Mesendoderm (in vitro differentiated cells): ENCODE results near the gene SRGAP1.
A peak's percentile ranks its signal among the peaks of the same experiment; 100 is the strongest.

Experiments used
- DNase-seq: peaks from one replicate; pipeline ENCODE4 v3.0.0; 2013
- H2AK5ac ChIP-seq: 2 replicates; pipeline ENCODE4 v1.6.1; 2013; ENCODE audit warnings: low read length, inconsistent platforms
- H2BK120ac ChIP-seq: 2 replicates; pipeline ENCODE4 v1.6.1; 2013; ENCODE audit warnings: low read depth, mild to moderate bottlenecking, low read length, moderate library complexity, mixed read lengths
- H2BK15ac ChIP-seq: replicated peaks from 2 replicates; pipeline ENCODE4 v1.6.1; 2013; ENCODE audit warnings: low read depth, mild to moderate bottlenecking, moderate library complexity
- H2BK5ac ChIP-seq: 2 replicates; pipeline ENCODE4 v1.6.1; 2013; ENCODE audit warnings: low read length, inconsistent platforms
- H3K18ac ChIP-seq: 2 replicates; pipeline ENCODE4 v1.6.1; 2013; ENCODE audit warnings: mild to moderate bottlenecking, low read length, mixed read lengths
- H3K23ac ChIP-seq: one replicate; pipeline ENCODE4 v1.6.1; 2013; ENCODE audit warnings: low read length
- H3K27ac ChIP-seq: 2 replicates; pipeline ENCODE4 v1.5.1; 2013; ENCODE audit warnings: low read depth, mild to moderate bottlenecking, inconsistent platforms, low read length, moderate library complexity
- H3K27me3 ChIP-seq: 2 replicates; pipeline ENCODE4 v1.6.1; 2013; ENCODE audit warnings: low read length, control low read depth, mild to moderate bottlenecking, inconsistent platforms; ENCODE audit not compliant: insufficient read depth, poor library complexity
- H3K36me3 ChIP-seq: 2 replicates; pipeline ENCODE4 v1.6.1; 2013; ENCODE audit warnings: low read length, inconsistent platforms; ENCODE audit not compliant: control insufficient read depth, insufficient read depth
- H3K4ac ChIP-seq: one replicate; pipeline ENCODE4 v1.6.1; 2013; ENCODE audit warnings: low read depth, mild to moderate bottlenecking, low read length, moderate library complexity
- H3K4me1 ChIP-seq: 2 replicates; pipeline ENCODE4 v1.6.1; 2013; ENCODE audit warnings: low read depth, low read length, inconsistent platforms; ENCODE audit not compliant: control insufficient read depth
- H3K4me2 ChIP-seq: 2 replicates; pipeline ENCODE4 v1.6.1; 2013; ENCODE audit warnings: low read length
- H3K4me3 ChIP-seq: 2 replicates; pipeline ENCODE4 v1.5.1; 2013; ENCODE audit warnings: mild to moderate bottlenecking, low read length
- H3K56ac ChIP-seq: one replicate; pipeline ENCODE4 v1.6.1; 2013; ENCODE audit warnings: low read length
- H3K79me1 ChIP-seq: 2 replicates; pipeline ENCODE4 v1.6.1; 2013; ENCODE audit warnings: low read length, inconsistent platforms
- H3K79me2 ChIP-seq: 2 replicates; pipeline ENCODE4 v1.6.1; 2013; ENCODE audit warnings: mild to moderate bottlenecking, low read length; ENCODE audit not compliant: control insufficient read depth, insufficient read depth
- H3K9ac ChIP-seq: 2 replicates; pipeline ENCODE4 v1.6.1; 2013; ENCODE audit warnings: low read length, inconsistent platforms
- H4K5ac ChIP-seq: one replicate; pipeline ENCODE4 v1.6.1; 2013; ENCODE audit warnings: low read length
- H4K8ac ChIP-seq: one replicate; pipeline ENCODE4 v1.6.1; 2013; ENCODE audit warnings: low read depth, mild to moderate bottlenecking, control low read depth, low read length, moderate library complexity
- WGBS: extraction: QIAGEN DNeasy Blood & Tissue Kit; methylation state at CpG from one replicate; pipeline ENCODE4 v1.1.7; 2013; ENCODE audit warnings: low lambda C conversion rate, missing lambda C conversion rate; ENCODE audit not compliant: insufficient coverage; ENCODE audit errors: extremely low coverage; 5-methylcytosine and 5-hydroxymethylcytosine counted together

SRGAP1 gene

GRCh38 chr12:63968673-63969072 lies 124.2 kb downstream of the SRGAP1 start:
- Histone ChIP-seq H2BK5ac (no peak overlapping the region), H2BK120ac (no peak overlapping the region), H3K27ac (no peak overlapping the region), H3K23ac (no peak overlapping the region), H3K79me1 (no peaks in the 10 kb centered on the region), H3K79me2 (no peaks in the 10 kb centered on the region), H2BK15ac (no peak overlapping the region), H4K8ac (no peak overlapping the region), H3K27me3 (no peaks in the 10 kb centered on the region), H3K4ac (no peak overlapping the region), H2AK5ac (no peak overlapping the region), H3K4me1 (peaks cover 2% of the 10 kb centered on the region), H3K56ac (no peak overlapping the region), H3K9ac (no peak overlapping the region), H3K36me3 (no peaks in the 10 kb centered on the region), H4K5ac (no peak overlapping the region), H3K4me3 (no peak overlapping the region), H3K4me2 (no peak overlapping the region), H3K18ac (no peak overlapping the region)
- WGBS, result no CpG with 5 or more reads among the region's 6 CpGs
- DNase-seq, result no peak

GRCh38 chr12:63976902-63977395 lies 132.4 kb downstream of the SRGAP1 start:
- Histone ChIP-seq H3K4me3 (no peak overlapping the region), H3K27ac (no peak overlapping the region), H3K79me2 (no peaks in the 10 kb centered on the region), H3K56ac (no peak overlapping the region), H3K79me1 (no peaks in the 10 kb centered on the region), H3K23ac (no peak overlapping the region), H3K9ac (no peak overlapping the region), H2BK120ac (no peak overlapping the region), H2BK5ac (no peak overlapping the region), H3K4ac (no peak overlapping the region), H2BK15ac (no peak overlapping the region), H3K18ac (no peak overlapping the region), H4K8ac (no peak overlapping the region), H3K27me3 (no peaks in the 10 kb centered on the region), H4K5ac (no peak overlapping the region), H3K36me3 (no peaks in the 10 kb centered on the region), H2AK5ac (no peak overlapping the region), H3K4me1 (no peaks in the 10 kb centered on the region), H3K4me2 (no peak overlapping the region)
- DNase-seq, result no peak
- no CpG with 5 or more reads among the region's 4 CpGs for WGBS

GRCh38 chr12:63977441-63977840 lies 132.9 kb downstream of the SRGAP1 start:
- H3K4me3 ChIP-seq, result no peak overlapping the region
- no peak overlapping the region for H2BK15ac ChIP-seq
- H2BK5ac ChIP-seq, result no peak overlapping the region
- H3K4ac ChIP-seq, result no peak overlapping the region
- no CpG with 5 or more reads among the region's 4 CpGs for WGBS
- H3K18ac ChIP-seq, result no peak overlapping the region
- H3K27me3 ChIP-seq, result no peaks in the 10 kb centered on the region
- H3K9ac ChIP-seq, result no peak overlapping the region
- no peak overlapping the region for H4K5ac ChIP-seq
- no peaks in the 10 kb centered on the region for H3K79me1 ChIP-seq
- H3K36me3 ChIP-seq, result no peaks in the 10 kb centered on the region
- no peak overlapping the region for H3K27ac ChIP-seq
- H3K4me1 ChIP-seq, result no peaks in the 10 kb centered on the region
- H3K79me2 ChIP-seq, result no peaks in the 10 kb centered on the region
- H2AK5ac ChIP-seq, result no peak overlapping the region
- no peak for DNase-seq
- no peak overlapping the region for H3K56ac ChIP-seq
- no peak overlapping the region for H4K8ac ChIP-seq
- no peak overlapping the region for H3K4me2 ChIP-seq
- H3K23ac ChIP-seq, result no peak overlapping the region
- no peak overlapping the region for H2BK120ac ChIP-seq

DNA sequence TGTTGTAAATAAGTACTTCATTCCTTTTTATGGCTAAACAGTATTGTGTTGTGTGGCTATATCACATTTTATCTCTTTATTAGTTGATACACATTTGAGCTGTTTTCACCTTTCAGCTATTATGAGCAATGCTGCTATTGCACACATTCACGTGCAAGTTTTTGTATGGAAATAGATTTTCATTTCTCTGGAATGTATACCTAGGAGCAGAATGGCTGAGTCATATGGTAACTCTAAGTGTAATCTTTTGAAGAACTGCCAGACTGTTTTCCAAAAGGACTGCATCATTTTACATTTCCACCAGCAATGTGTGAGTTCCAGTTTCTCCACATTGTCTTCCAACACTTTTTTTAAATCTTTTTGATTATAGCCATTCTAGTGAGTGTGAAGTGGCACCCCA lies 134.0 kb downstream of the SRGAP1 start:
- H2BK15ac ChIP-seq, result no peak overlapping the region
- H3K18ac ChIP-seq, result no peak overlapping the region
- DNase-seq, result no peak
- no peak overlapping the region for H3K4me2 ChIP-seq
- H2AK5ac ChIP-seq, result no peak overlapping the region
- H3K4me3 ChIP-seq, result no peak overlapping the region
- H2BK5ac ChIP-seq, result no peak overlapping the region
- H2BK120ac ChIP-seq, result no peak overlapping the region
- no peak overlapping the region for H4K5ac ChIP-seq
- H3K4ac ChIP-seq, result no peak overlapping the region
- WGBS, result no CpG with 5 or more reads among the region's 1 CpG
- H3K79me1 ChIP-seq, result no peaks in the 10 kb centered on the region
- H3K4me1 ChIP-seq, result no peaks in the 10 kb centered on the region
- no peaks in the 10 kb centered on the region for H3K79me2 ChIP-seq
- no peak overlapping the region for H3K9ac ChIP-seq
- H3K27ac ChIP-seq, result no peak overlapping the region
- H3K56ac ChIP-seq, result no peak overlapping the region
- no peaks in the 10 kb centered on the region for H3K27me3 ChIP-seq
- no peaks in the 10 kb centered on the region for H3K36me3 ChIP-seq
- H4K8ac ChIP-seq, result no peak overlapping the region
- no peak overlapping the region for H3K23ac ChIP-seq

DNA sequence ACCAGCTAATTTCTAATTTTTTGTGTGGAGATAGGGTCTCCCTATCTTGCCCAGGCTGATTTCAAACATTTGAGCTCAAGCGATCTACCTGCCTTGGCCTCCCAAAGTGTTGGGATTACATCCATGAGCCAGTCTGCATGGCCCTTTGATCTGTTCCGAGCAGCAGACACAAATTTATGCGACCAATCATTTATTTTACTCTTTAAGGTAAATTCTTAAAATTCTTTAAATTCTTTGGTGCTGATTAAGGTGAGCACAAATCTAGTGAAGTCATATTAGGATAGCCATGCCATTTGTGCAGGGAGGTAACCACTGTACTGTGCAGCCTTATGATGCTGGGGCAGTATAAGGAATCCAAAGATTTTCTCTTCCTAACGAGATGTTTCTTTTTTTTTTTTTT lies 135.7 kb downstream of the SRGAP1 start:
- H3K27ac ChIP-seq, result no peak overlapping the region
- no peak overlapping the region for H4K5ac ChIP-seq
- H3K79me2 ChIP-seq, result no peaks in the 10 kb centered on the region
- no peak overlapping the region for H3K18ac ChIP-seq
- no peak overlapping the region for H2AK5ac ChIP-seq
- no peak overlapping the region for H3K4me3 ChIP-seq
- H2BK15ac ChIP-seq, result no peak overlapping the region
- H2BK5ac ChIP-seq, result no peak overlapping the region
- H4K8ac ChIP-seq, result no peak overlapping the region
- DNase-seq, result peak; percentile 42
- no peaks in the 10 kb centered on the region for H3K27me3 ChIP-seq
- H3K56ac ChIP-seq, result no peak overlapping the region
- no peak overlapping the region for H2BK120ac ChIP-seq
- WGBS, result no CpG with 5 or more reads among the region's 4 CpGs
- H3K4me2 ChIP-seq, result no peak overlapping the region
- no peaks in the 10 kb centered on the region for H3K36me3 ChIP-seq
- H3K23ac ChIP-seq, result no peak overlapping the region
- no peak overlapping the region for H3K9ac ChIP-seq
- H3K79me1 ChIP-seq, result no peaks in the 10 kb centered on the region
- H3K4ac ChIP-seq, result no peak overlapping the region
- H3K4me1 ChIP-seq, result no peaks in the 10 kb centered on the region

GRCh38 chr12:63981343-63981742 lies 136.8 kb downstream of the SRGAP1 start:
- no peak overlapping the region for H3K4me2 ChIP-seq
- H3K27me3 ChIP-seq, result no peaks in the 10 kb centered on the region
- H2BK15ac ChIP-seq, result no peak overlapping the region
- H2AK5ac ChIP-seq, result no peak overlapping the region
- no peaks in the 10 kb centered on the region for H3K4me1 ChIP-seq
- no peak overlapping the region for H2BK120ac ChIP-seq
- WGBS, result no CpG with 5 or more reads among the region's 2 CpGs
- no peak overlapping the region for H3K56ac ChIP-seq
- no peak overlapping the region for H3K18ac ChIP-seq
- H4K5ac ChIP-seq, result no peak overlapping the region
- H2BK5ac ChIP-seq, result no peak overlapping the region
- no peak overlapping the region for H3K23ac ChIP-seq
- H3K79me1 ChIP-seq, result no peaks in the 10 kb centered on the region
- no peak overlapping the region for H3K4ac ChIP-seq
- H4K8ac ChIP-seq, result no peak overlapping the region
- H3K9ac ChIP-seq, result no peak overlapping the region
- no peak for DNase-seq
- no peaks in the 10 kb centered on the region for H3K36me3 ChIP-seq
- H3K4me3 ChIP-seq, result no peak overlapping the region
- no peaks in the 10 kb centered on the region for H3K79me2 ChIP-seq
- H3K27ac ChIP-seq, result no peak overlapping the region
